ENCODE measurements around the gene RIMBP2.

GRCh38 chr12:130367523-130367922 lies 348.6 kb downstream of the RIMBP2 start:
- no peak for TF ChIP-seq EZH2phosphoT487 (IDR thresholded peaks at IDR 0.05)
- TF ChIP-seq CTCF (IDR thresholded peaks at IDR 0.05), result no peak
- no peak for TF ChIP-seq EZH2 (IDR thresholded peaks at IDR 0.05)
